Psoas muscle (tissue), 8 donors: ENCODE data around the gene SAP30BP. TPM values are rescaled to one million over a fixed set of nuclear protein-coding genes. Genes with fewer than 3 reads are reported as not detected.

Experiments used
- ATAC-seq, 4 donors: fragments of 200-7000 bp; cut with Tn5 transposase; one replicate each; pipeline ENCODE4 v1.9.1; 2020; ENCODE audit warnings: moderate library complexity in 3 of 4, mild to moderate bottlenecking in 2 of 4
- DNase-seq, 2 donors: peaks; one replicate each; pipeline ENCODE4 v3.0.0-alpha.2; 2020
- H3K27ac ChIP-seq: fragments of 200-600 bp; one replicate; pipeline ENCODE4 v1.8.0; 2022
- H3K27me3 ChIP-seq, 3 donors: fragments of 200-600 bp in 1 of 3; one replicate each; pipeline versions ENCODE4 v1.6.1 to v1.8.0; 2013 to 2022; ENCODE audit warnings: low read length in 2 of 3, mild to moderate bottlenecking in 2 of 3, moderate library complexity in 1 of 3; ENCODE audit not compliant: insufficient read depth in 3 of 3
- H3K36me3 ChIP-seq, 2 donors: fragments of 200-600 bp in 1 of 2; one replicate each; pipeline versions ENCODE4 v1.6.1 to v1.8.0; 2013 to 2022; ENCODE audit warnings: low read depth in 1 of 2, mild to moderate bottlenecking in 1 of 2, moderate library complexity in 1 of 2; ENCODE audit not compliant: insufficient read depth in 1 of 2
- H3K4me1 ChIP-seq: fragments of 200-600 bp; one replicate; pipeline ENCODE4 v1.8.0; 2022
- H3K4me3 ChIP-seq: fragments of 200-600 bp; one replicate; pipeline ENCODE4 v1.8.0; 2022; ENCODE audit warnings: mild to moderate bottlenecking
- H3K9me3 ChIP-seq: fragments of 200-600 bp; one replicate; pipeline ENCODE4 v1.8.0; 2022
- WGBS, 3 donors: extraction: QIAGEN DNeasy Blood & Tissue Kit; methylation state at CpG; one replicate each; pipeline versions ENCODE4 v1.1.6 to v1.1.7; 2013; 5-methylcytosine and 5-hydroxymethylcytosine counted together
- intact Hi-C, 2 donors: fragments of 100-400 bp; cut with DNase I; formaldehyde crosslinking; loops; one replicate each; pipeline versions ENCODE4 v1.11.0 to v1.14.2; 2022
- polyA plus RNA-seq, 3 donors: library from polyadenylated mRNA; stranded (reverse); fragments of 200-250 nt; gene quantifications; one replicate each; pipeline ENCODE4 v1.2.3, GENCODE V29; 2013
- total RNA-seq, 4 donors: library from RNA; stranded (reverse); fragmentation: NEBNext Ultra II Directional in 2 of 4; extraction: Animal tissue kit (Norgen Biotek cat#: 25700) in 2 of 4; gene quantifications; one replicate each; pipeline versions ENCODE4 v1.2.1 to v1.2.4, GENCODE V29; 2021 to 2023
- TF ChIP-seq, protein P1 (sequence below): fragments of 200-600 bp; IDR thresholded peaks from one replicate; pipeline ENCODE4 v1.8.0; 2022; ENCODE audit warnings: antibody characterized with exemption
- donor health status: healthy with polysubstance abuse.
- donor health status: DM: no; HTN: no; CAD: no; lungs with moderate emphysema.
- donor health status: Bipolar disorder and iron deficiency.
- donor health status: healthy.
- donor health status: DM: yes; HTN: yes; CAD: no.
- donor health status: DM: no; HTN: no; CAD: no.
- donor health status: DM: no; HTN: no; CAD: no.
- donor health status: DM: yes; HTN: yes; CAD: no.

Gene SAP30BP
- total and polyA plus RNA-seq, 7 donors, result 40.9 to 123 (median 68.5) TPM

GRCh38 chr17:75683583-75683982 lies 16.4 kb downstream of the SAP30BP start:
- ATAC-seq (no peak), DNase-seq (no peak)
- Histone ChIP-seq H3K27me3 (no peaks in the 10 kb centered on the region), H3K27ac (no peak overlapping the region), H3K9me3 (no peaks in the 10 kb centered on the region), H3K36me3 (peaks cover 0 to 8% of the 10 kb centered on the region in 2 donors), H3K4me3 (no peak overlapping the region), H3K4me1 (peaks cover 38% of the 10 kb centered on the region)
- TF ChIP-seq, protein P1, sequence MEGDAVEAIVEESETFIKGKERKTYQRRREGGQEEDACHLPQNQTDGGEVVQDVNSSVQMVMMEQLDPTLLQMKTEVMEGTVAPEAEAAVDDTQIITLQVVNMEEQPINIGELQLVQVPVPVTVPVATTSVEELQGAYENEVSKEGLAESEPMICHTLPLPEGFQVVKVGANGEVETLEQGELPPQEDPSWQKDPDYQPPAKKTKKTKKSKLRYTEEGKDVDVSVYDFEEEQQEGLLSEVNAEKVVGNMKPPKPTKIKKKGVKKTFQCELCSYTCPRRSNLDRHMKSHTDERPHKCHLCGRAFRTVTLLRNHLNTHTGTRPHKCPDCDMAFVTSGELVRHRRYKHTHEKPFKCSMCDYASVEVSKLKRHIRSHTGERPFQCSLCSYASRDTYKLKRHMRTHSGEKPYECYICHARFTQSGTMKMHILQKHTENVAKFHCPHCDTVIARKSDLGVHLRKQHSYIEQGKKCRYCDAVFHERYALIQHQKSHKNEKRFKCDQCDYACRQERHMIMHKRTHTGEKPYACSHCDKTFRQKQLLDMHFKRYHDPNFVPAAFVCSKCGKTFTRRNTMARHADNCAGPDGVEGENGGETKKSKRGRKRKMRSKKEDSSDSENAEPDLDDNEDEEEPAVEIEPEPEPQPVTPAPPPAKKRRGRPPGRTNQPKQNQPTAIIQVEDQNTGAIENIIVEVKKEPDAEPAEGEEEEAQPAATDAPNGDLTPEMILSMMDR, result no peak
- intact Hi-C loops, result no loop called here
- WGBS, 3 donors, result 81 to 91% (median 84%) methylated on average over 4 of the region's 4 CpGs

DNA sequence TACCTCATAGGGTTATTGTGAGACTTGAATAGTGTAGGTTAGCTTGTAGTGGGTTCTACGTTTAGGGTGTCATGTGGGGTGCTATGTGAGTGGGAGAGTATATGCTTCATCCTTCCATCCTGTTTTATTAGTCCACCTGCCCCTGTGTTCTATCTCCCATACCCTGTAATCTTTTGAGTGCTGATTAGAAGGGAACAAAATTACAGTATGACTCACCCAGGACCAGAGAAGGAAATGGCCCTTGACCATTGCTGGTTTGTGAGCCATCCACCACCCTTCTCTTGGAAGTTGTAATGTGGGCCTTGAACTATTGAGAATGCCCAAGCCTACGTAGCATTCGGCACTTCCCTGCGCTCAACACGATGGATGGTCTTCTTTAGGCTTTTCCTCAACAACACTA lies 17.1 kb downstream of the SAP30BP start:
- Histone ChIP-seq H3K27me3 (no peaks in the 10 kb centered on the region), H3K4me3 (no peak overlapping the region), H3K27ac (no peak overlapping the region), H3K36me3 (peaks cover 0 to 8% of the 10 kb centered on the region in 2 donors), H3K4me1 (peaks cover 43% of the 10 kb centered on the region), H3K9me3 (no peaks in the 10 kb centered on the region)
- DNase-seq (no peak), ATAC-seq (peak in 1 of 4 donors; percentile 43)
- 94 to 97% (median 95%) methylated on average over 5 of the region's 5 CpGs for WGBS, 3 donors
- TF ChIP-seq, protein P1, result no peak
- intact Hi-C loops, result no loop called here

GRCh38 chr17:75684924-75685323 lies 17.8 kb downstream of the SAP30BP start:
- H3K9me3 ChIP-seq, result no peaks in the 10 kb centered on the region
- DNase-seq (no peak), ATAC-seq (peak in 2 of 4 donors; percentile 38 to 54)
- peaks cover 0 to 5% of the 10 kb centered on the region in 2 donors for H3K36me3 ChIP-seq
- intact Hi-C loops, result no loop called here
- TF ChIP-seq, protein P1, result no peak
- H3K27me3 ChIP-seq, result no peaks in the 10 kb centered on the region
- peak overlapping the region; percentile 30 for H3K27ac ChIP-seq
- WGBS, 3 donors, result 60 to 77% (median 65%) methylated on average over 7 of the region's 7 CpGs
- H3K4me3 ChIP-seq, result no peak overlapping the region
- H3K4me1 ChIP-seq, result peaks cover 47% of the 10 kb centered on the region

- H3K27ac ChIP-seq, result peak overlapping the region; percentile 30
- intact Hi-C loops, result no loop called here
- no peak for ATAC-seq
- no peak overlapping the region for H3K4me3 ChIP-seq
- peaks cover 47% of the 10 kb centered on the region for H3K4me1 ChIP-seq
- WGBS, 3 donors, result 52 to 68% (median 54%) methylated on average over 3 of the region's 3 CpGs
- TF ChIP-seq, protein P1, result no peak
- H3K9me3 ChIP-seq, result no peaks in the 10 kb centered on the region
- no peaks in the 10 kb centered on the region for H3K27me3 ChIP-seq
- no peak for DNase-seq
- H3K36me3 ChIP-seq, result peaks cover 0 to 4% of the 10 kb centered on the region in 2 donors
Observed at GRCh38 chr17:75685499-75685898, 18.4 kb downstream of the SAP30BP start.

DNA sequence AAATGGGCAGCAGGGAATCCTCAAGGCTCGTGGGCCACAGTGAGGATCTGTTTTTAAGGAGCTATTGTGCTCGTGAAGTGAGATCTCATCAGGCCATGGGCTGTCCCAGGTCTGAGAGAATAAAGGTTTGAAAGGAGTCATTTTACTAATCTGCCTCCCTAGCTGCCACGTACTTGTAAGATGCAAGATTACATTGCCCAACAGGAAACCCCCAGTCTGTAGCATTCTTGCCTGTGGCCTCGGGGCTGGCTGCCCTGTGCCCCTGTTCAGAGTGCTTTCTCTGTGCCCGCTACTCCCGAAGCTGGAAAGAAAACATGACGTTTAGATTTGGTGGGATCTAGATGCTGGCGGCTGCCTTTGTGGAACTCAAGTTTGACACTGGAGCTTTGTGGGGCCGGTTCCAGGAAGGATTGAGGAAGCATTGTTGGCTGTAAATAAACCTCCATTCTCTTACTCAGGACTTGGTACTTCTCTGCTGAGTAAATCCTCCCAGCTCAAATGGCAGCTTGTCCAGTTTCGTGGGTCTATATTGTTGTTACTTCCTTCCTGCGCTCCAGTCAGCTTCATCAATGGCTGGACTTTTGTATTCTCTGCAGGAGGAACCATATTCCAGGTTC lies 21.2 kb downstream of the SAP30BP start:
- Histone ChIP-seq H3K9me3 (no peaks in the 10 kb centered on the region), H3K27ac (peak overlapping the region; percentile 46), H3K27me3 (no peaks in the 10 kb centered on the region), H3K4me1 (peaks cover 58% of the 10 kb centered on the region), H3K36me3 (peaks cover 0 to 4% of the 10 kb centered on the region in 2 donors), H3K4me3 (peak overlapping the region; percentile 18)
- intact Hi-C loops, result no loop called here
- TF ChIP-seq, protein P1, result no peak
- DNase-seq, result no peak
- 43 to 60% (median 49%) methylated on average over 11 of the region's 11 CpGs for WGBS, 3 donors
- peak in 3 of 4 donors; percentile 14 to 45 (median 25) for ATAC-seq
